Left ventricle myocardium inferior (tissue), 1 donor: ENCODE data around the gene NR2F6. TPM values are rescaled to one million over a fixed set of nuclear protein-coding genes. Genes with fewer than 3 reads are reported as not detected.

Experiments
- DNase-seq: peaks from one replicate; pipeline ENCODE4 v3.0.0-alpha.2; 2020
- H3K27ac ChIP-seq: fragments of 200-600 bp; replicated peaks from 2 replicates; pipeline ENCODE4 v1.8.0; 2021
- H3K27me3 ChIP-seq: fragments of 200-600 bp; 2 replicates; pipeline ENCODE4 v1.8.0; 2021; ENCODE audit warnings: low read depth
- H3K36me3 ChIP-seq: fragments of 200-600 bp; 2 replicates; pipeline ENCODE4 v1.8.0; 2021
- H3K4me1 ChIP-seq: fragments of 200-600 bp; 2 replicates; pipeline ENCODE4 v1.8.0; 2021
- H3K4me3 ChIP-seq: fragments of 200-600 bp; 2 replicates; pipeline ENCODE4 v1.8.0; 2021; ENCODE audit warnings: mild to moderate bottlenecking, moderate library complexity
- H3K9me3 ChIP-seq: fragments of 200-600 bp; replicated peaks from 2 replicates; pipeline ENCODE4 v1.8.0; 2021
- CTCF ChIP-seq: fragments of 200-600 bp; IDR thresholded peaks from 2 replicates; pipeline ENCODE4 v1.8.0; 2021; ENCODE audit warnings: antibody characterized with exemption, mild to moderate bottlenecking, borderline replicate concordance
- intact Hi-C: fragments of 100-400 bp; cut with micrococcal nuclease; formaldehyde crosslinking; loops from one replicate; pipeline ENCODE4 v1.11.0; 2022
- total RNA-seq: library from RNA; stranded (reverse); fragmentation: NEBNext Ultra II Directional; extraction: Animal tissue kit (Norgen Biotek cat#: 25700); gene quantifications from one replicate; pipeline ENCODE4 v1.2.1, GENCODE V29; 2021
- donor health status: DM: no; HTN: yes; CAD: no; lungs with severe emphysema.

NR2F6 gene
- total RNA-seq, 1 donor from 2014 or later = 60.1 TPM

- Histone ChIP-seq H3K27me3 (no peaks in the 10 kb centered on the region), H3K9me3 (no peaks in the 10 kb centered on the region), H3K36me3 (peaks cover 58% of the 10 kb centered on the region), H3K4me1 (peaks cover 21% of the 10 kb centered on the region), H3K27ac (peak overlapping the region; percentile 95), H3K4me3 (peak overlapping the region; percentile 74)
- DNase-seq = no peak
- intact Hi-C loops = no loop called here
- no peak for TF ChIP-seq CTCF
Observed at GRCh38 chr19:17216058-17216670, 29.6 kb downstream of the NR2F6 start.

- Histone ChIP-seq H3K4me1 (peaks cover 21% of the 10 kb centered on the region), H3K36me3 (peaks cover 66% of the 10 kb centered on the region), H3K9me3 (no peaks in the 10 kb centered on the region), H3K27me3 (no peaks in the 10 kb centered on the region), H3K4me3 (peak within 1 kb of the TSS; percentile 74), H3K27ac (peak within 1 kb of the TSS; percentile 95)
- intact Hi-C loops = no loop called here
- no peak for TF ChIP-seq CTCF
- DNase-seq = peak; percentile 91
Observed at GRCh38 chr19:17215127-17215971, 30.4 kb downstream of the NR2F6 start, which contains the start of gene USE1. Gene USE1 (plus strand): TSS chr19:17215357. CDS start chr19:17215406, 49 bp downstream.

DNA sequence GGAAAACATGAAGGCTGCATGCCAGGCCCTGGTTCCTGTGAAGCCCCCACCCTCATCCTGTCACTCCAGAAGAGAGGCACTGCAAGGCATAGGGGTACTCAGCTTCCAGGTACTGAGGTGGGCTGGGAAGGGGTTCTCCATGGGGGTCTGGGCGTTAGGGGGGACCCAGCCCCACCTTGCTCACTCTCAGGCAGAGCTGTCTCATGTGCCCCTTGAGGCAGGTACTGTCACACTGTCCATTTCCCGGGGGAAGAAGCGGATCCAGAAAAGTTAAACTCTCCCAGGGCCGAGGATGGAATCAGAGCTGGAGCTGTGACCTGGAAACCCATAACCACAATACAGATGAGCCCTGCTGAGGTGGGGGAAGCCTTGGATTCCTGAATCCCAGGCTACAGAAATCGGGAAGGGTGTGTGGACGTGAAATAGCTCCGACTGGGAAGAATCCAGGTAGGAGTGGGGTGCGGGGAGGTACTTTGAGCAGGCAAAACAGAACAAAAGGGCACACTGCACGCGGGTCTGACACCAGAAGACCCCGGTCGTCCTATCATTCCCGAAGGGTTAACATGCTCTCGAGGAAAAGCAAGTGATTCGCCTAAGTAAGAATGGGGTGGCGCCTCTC is 31.1 kb downstream of the NR2F6 start:
- Histone ChIP-seq H3K4me3 (peak overlapping the region; percentile 74), H3K9me3 (no peaks in the 10 kb centered on the region), H3K36me3 (peaks cover 69% of the 10 kb centered on the region), H3K4me1 (peaks cover 21% of the 10 kb centered on the region), H3K27ac (peak overlapping the region; percentile 95), H3K27me3 (no peaks in the 10 kb centered on the region)
- intact Hi-C loops = no loop called here
- no peak for TF ChIP-seq CTCF
- no peak for DNase-seq

- Histone ChIP-seq H3K27me3 (no peaks in the 10 kb centered on the region), H3K9me3 (no peaks in the 10 kb centered on the region), H3K27ac (no peak overlapping the region), H3K4me3 (no peak overlapping the region), H3K4me1 (peaks cover 21% of the 10 kb centered on the region), H3K36me3 (peaks cover 70% of the 10 kb centered on the region)
- no peak for TF ChIP-seq CTCF
- intact Hi-C loops = no loop called here
- no peak for DNase-seq
Observed at GRCh38 chr19:17213334-17213733, 32.4 kb downstream of the NR2F6 start.

GRCh38 chr19:17211547-17212446 is 33.9 kb downstream of the NR2F6 start:
- H3K27ac ChIP-seq = no peak overlapping the region
- peaks cover 21% of the 10 kb centered on the region for H3K4me1 ChIP-seq
- no peak overlapping the region for H3K4me3 ChIP-seq
- no peak for DNase-seq
- intact Hi-C loops = no loop called here
- TF ChIP-seq CTCF = no peak
- no peaks in the 10 kb centered on the region for H3K9me3 ChIP-seq
- H3K27me3 ChIP-seq = no peaks in the 10 kb centered on the region
- H3K36me3 ChIP-seq = peaks cover 62% of the 10 kb centered on the region
